Superior temporal gyrus (tissue), 1 donor: ENCODE data around the gene DUSP22.

Experiments
- DNase-seq: peaks from one replicate; pipeline ENCODE4 v3.0.0-alpha.2; 2016; ENCODE audit errors: extremely low spot score

DUSP22 gene

DNA sequence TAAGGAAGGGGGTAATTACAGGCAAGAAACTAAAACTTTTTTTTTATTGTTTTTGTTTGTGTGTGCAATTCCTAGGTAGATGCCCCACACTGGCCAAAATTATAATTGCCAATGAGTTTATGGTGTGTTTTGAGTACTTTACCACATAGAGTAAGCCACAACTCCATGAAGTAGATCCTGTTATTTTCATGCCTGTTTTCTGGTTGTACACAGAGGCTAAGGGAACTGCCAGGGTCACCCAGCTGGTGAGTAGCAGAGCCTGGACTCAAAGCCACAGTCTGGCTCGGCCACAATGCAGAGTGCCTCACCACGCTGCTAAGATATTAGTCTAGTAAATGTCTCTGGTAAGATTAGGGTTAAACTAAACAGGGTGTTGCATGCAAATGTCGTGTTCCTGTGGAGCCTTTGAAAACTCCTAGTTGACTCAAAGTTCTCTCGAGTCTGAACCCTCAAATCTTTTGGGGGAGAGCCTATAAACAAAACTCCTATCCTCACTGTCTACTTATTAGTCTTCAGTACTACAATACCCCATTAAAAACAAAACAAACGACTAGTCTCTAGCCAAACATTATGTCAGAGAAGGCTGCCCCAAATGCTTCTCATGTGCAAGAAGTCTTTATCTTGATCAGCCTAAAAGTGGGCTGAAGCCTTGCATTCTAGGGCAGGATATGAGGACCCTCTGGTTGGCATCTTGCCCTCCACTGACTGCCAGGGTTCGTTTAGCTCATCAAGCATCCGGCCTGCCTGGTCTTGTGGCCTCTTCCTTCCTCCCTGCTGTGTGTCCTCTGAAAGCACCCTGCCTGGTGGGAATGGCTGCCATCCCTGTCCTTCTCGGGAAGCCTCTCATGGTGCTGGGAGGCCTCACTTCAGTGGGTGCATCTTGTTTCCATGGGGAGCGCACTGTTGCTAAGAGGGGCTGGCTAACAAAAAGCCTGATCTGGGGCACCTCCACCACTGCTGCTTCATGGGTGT lies 4.2 kb downstream of the DUSP22 start:
- DNase-seq = peak; percentile 90

DNA sequence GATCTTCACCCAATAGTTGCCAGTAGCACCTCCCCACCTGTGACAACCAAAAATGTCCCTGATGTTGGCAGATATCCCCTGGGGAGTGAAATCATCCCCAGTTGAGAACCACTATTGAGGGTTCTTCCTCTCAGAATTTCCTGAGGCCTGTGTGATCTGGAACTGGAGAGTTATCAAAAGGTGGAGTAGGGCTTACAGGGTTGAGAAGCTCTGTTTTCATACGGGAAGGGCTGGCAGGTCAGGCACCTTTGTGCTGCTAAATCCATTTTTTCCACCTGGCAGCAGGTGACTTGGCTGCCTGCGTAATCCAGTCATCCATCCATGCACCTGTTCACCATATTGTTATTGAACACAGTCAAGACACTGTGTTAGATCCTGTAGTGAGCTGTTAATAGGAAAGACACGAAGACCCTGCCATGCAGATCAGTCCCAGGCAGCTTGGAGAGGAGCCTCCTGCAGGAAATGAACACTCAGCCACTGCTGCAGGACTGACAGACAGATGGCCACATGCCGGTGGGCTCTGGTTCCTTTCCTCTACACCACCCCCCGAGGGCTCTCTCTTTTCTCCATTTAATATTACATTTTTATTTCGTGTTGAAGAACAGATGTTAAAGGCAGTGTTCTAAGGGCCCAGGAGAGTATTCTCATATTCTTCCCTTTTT lies 5.4 kb downstream of the DUSP22 start:
- no peak for DNase-seq

DNA sequence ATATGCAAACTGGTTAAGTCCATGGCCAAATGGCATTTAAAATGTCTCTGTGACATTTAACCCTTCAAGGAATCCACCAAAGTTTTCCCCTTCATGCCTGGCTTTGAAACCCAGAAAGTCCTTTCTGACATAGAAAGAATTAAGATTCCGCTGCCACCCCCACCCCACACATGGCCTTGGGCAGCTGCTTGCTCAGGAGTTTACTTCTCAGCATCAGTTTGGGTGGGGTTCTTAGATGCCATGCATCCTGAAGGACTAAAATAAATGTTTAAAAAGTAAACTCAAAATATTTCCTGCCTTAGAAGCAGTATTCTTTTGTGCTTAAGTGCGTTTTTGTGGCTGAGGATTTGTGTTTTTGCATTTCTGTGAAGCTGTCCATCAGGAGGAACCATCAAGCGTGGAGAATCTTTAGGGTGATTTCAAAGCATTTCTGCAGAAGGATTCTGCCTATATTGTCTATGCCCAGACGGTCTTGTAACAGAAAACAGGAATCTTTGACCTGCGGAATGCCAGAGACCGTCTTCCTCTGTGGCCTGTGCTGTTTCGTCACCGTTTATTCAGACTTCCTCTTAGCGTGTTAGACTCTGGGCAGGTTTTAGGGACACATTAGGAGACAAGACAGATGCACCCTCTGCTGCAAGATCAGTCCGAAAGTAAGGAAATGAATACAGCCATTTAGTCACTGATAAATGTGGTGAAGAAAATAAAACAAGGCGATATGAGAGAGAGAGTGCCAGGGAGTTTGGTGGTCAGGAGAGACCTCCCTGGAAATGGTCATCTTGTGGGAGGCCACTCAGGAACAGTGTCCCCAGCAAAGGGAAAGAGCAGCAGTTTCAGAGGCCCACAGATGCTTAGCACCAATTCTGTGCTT lies 6.2 kb downstream of the DUSP22 start:
- DNase-seq = no peak

DNA sequence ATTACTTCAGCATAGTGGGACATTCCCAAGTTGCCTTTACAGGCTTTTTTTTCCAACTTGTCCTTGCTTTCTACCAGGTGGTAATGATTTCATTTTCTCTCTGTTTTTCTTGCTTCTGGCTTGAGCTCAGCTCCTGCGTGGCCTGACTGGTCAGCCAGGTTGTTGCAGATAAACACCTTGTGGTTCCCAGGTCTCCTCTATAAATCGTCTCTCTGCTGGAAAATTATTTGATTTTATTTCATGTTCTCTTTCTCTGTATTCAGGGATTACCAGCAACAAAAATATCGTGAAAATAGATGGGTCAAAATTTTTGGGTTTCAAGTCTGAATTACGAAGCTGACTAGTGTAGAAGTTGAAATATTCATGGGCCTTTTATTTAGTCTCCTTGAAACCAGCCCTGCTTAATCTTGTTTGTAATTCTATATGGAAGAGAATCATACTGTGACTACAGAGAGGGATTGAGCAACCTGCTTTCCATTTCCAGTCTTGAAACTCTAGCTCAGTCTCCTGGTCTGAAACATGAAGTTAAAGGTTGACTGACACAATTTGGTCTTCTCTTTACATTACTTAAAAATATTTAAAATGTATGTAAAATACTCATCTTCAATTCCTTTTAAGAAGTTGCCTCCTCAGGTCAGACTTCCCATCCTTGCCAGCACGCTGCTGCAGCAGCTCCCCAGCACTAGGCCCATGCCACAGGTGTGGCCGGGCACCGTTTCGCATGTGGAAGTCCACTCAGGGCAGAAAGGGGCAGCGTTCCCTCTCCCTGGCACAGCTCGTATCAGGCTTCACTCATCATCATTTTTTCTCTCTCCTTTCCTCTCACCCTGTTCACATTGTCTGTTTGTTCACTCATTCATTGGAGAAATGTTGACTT lies 7.1 kb downstream of the DUSP22 start:
- no peak for DNase-seq

DNA sequence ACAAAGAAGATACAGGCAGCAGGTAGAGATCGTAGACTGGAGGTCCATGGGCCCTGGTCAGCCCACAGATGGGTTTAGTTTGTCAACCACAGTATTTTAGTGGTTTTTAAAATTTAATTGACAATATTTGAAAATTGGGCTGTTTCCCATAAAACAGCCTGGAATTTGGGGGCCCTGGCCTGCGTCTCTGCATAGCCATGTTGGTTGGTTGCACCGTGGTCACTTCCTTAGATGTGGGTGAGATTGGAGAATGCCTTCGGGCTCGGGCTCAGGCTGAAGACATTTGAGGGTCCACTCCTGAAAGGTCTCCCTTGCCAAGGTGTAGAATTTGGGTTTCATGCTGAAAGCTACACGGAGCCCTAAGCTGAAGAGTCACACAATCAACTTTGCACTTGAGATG lies 7.7 kb downstream of the DUSP22 start:
- DNase-seq = no peak

DNA sequence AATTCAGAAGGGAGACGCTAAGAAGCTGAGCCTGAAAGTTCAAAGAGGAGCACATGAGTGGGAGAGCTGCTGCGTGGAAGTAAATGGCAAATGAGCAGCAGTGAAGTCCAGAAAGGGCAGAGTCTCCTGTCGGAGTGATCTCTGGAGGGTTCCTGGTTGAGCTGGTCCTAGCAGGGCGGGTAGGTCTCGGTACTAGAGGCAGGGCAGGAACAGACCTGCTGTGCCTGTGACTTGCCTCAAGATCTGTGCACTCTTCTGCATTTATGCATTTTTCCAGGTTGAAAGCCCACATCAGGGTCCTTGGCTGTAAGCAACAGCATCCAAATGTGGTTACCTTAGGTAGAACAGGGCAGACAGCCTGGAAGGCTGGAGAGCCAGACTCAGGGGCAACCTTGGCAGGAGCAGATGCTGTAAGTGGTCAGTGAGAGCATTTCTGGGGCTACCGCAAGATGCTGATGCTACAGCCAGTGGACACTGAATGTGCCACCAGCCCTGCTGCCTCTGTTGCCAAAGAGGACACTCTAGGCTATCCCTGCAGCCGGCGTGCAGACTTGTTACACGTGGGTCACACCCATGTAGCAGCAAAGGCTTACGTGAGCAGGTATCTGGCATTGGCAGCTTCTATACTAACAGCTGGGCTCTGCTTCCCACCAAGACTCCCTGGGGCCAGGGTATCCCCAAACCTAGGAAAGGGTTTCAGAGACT lies 8.4 kb downstream of the DUSP22 start:
- DNase-seq = no peak

DNA sequence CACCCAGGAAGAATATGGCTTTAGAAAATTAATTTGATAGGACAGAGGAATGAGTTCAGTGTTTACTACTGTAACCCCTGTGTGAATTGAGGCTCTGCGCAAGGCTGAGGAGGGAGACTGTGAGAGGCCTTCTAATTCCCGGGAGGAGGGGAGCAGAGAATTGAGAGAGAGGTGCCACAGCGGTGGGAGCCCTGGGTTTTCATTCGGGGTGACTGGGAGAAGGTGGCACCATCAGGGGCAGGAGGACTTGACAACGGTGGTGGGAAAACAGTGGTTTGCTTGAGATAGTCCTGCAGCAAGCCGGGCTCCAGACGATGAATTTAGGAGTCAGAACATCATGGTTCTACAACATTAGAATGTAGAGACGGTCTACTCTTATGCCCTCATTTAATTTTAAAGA lies 9.2 kb downstream of the DUSP22 start:
- DNase-seq = no peak

DNA sequence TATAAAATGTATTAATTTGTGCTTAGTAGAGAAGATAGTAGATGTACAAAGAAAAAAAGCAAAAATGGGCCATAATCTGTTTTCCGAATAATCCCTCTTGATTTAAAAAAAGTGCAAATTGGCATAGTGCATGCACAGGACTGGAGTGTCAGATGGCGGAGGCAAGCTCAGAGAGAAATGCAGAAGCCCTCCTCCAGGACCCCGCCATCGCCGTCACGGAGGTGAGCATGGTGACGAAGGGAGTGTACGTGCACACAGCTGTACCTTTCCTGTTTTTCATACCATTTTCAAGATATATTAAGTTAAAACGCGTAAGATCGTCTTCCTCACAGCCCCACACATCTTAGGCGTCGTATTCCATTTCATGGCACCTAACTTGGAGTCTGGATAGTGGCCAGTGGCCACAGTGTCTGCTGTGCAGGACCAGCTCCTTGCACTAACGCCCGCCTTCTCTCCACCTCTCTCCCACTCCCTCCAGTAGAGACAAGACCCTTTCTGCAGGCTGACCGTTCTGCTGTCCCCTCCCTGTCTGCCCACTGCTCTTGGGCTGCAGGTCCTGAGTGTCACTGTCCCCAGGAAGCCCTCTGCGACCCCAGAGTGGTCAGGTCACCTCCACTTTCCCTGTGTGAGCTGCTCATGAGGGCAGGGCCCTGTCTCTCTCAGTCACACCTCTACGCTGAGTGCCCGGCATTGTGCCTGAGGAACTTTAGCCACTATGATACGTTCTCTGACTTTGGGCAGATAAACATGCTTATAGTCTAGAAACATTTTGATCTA lies 9.8 kb downstream of the DUSP22 start:
- DNase-seq = no peak

DNA sequence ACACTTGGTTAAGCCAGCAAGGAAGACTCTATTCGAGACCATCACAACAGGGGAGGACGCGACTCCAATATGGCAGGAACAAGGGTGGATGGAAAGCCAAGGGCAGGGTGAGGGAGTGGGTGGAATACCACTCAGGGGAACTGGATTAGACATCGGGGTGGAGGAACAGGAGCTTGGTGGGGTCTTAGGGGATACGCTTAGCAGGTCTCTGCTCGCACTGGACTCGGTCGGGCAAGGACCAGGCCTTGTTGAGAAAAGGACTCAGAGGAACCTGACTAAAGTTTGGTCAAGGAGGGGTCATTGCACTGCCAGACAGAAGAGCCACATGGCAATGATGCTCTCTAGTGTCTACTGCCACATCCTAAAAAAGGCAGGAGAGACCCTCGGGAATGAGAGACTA lies 10.5 kb downstream of the DUSP22 start:
- DNase-seq = no peak

DNA sequence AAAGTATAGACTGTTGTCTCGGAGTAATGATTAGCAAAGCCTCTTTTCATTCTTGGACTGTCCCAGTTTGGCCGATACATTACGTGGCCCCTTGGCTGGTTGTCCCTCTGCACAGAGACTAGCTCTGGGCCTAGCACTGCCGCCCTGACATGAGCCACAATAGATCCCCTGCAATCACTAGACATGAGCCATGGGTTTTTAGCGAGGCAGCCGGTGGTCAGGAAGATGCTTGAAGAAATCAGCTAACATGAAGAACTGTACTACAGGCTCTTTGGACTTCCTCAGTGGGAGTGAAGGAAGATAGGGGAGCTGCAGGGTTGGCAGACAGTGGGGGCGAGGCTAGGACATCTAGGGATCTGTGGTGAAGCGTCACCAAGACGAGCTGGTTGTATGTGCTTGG lies 11.0 kb downstream of the DUSP22 start:
- no peak for DNase-seq

DNA sequence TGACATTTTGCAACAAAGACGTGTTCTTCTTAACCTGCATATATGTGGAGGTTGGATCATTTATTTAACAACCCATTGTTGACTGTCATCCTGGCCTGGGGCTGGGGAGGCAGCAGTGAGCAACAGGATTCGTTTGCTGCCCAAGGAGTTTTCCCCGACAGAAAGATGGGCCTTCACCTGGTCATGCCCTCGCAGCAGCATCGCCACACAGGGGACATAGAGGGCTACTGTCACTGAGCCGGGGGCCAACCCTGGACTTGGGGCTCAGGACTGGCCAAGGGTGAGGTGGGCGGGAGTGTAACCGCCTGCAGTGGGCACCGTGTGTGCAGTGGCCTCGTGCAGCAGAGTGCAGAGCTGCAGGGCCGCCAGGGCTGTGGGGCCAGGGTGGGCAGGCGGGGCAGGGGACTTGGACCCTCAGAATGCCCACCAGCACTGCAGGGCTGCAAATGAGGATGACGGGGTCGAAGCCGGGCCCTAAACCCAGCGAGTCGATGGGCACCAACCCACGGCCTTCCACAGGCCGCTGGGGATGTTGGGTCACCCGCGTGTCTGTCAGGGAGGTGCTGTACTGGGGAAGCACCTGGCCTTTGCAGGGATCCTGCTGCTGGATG lies 11.8 kb downstream of the DUSP22 start:
- no peak for DNase-seq

DNA sequence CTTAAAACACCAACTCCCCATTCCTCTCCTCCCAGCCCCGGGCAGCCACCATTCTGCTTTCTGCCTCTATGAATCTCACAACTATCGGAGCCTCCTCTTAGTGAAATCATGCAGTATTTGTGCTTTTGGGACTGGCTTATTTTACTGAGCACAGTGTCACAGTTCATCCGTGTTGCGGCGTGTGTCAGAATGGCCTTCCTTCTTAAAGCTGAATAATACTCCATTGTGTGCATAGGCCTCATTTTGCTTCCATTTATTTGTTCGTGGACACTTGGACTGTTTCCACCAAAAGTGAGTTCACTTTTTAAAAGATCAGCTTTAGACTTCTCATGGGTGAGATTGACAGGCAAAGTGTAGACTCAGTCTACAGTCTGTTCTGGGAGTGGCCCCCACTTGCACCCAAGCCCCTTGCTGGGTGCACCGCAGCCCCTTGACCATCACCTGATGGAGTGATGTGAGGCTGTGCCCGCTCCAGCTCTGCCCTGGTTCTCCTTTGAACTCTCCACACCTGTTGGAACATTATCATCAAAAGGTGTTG lies 12.6 kb downstream of the DUSP22 start:
- peak; percentile 77 for DNase-seq

DNA sequence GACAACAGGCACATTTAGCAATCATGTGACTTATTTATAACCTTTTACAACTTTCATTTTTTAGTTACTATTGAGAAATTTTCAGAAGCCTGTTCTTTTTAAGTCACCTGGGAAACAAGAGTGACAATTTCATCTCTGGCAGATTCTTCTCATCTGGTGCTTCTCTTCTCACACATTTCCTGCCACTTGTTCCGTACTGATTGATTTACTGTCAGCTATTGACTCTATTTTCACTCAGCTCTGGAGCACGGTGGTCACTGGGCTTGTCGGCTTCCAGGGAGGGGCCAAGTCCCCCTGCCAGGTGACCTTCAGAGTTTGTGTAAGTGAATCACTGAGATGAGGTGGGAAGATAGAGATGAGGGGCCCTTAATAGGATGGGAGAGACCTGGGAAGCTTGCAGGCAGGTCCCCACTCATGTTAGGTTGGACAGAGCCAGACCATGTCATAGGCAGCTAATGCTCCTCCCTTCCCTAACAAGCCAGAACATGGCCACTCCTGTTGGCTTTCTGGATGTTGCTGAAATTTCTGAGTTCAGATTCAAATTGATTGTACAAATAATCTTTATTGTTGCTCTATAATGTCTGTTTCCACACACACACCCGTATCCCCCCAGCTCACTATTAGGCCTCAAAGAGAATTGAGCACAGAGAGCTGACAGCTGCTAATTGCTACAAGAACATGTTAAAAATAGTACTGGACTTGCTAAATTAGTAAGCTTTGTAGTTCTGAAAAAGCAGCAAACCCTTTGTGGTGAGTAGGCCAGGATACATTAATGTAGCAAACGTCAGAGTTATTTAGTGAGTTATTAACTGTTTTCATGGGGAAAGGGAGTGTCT lies 13.3 kb downstream of the DUSP22 start:
- no peak for DNase-seq

DNA sequence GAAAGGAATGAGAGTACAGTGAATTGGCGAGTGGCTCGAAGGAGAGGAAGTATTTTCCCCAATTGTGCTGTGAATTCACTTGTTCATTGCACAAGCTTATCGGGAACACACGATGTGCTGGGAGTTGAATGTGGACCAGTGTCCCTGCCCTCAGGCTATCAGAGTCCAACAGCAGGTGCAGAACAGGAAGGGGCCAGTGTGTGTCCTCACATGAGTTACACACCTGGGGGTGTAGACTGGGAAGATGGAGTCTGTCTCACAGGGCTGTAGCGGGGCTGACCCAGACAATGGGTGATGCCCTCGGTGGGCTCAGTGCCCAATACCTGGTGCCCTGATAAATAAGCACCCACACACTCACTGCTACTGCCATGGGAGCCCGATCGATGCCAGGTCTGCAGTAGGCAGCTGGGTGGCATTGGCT lies 14.4 kb downstream of the DUSP22 start:
- no peak for DNase-seq

DNA sequence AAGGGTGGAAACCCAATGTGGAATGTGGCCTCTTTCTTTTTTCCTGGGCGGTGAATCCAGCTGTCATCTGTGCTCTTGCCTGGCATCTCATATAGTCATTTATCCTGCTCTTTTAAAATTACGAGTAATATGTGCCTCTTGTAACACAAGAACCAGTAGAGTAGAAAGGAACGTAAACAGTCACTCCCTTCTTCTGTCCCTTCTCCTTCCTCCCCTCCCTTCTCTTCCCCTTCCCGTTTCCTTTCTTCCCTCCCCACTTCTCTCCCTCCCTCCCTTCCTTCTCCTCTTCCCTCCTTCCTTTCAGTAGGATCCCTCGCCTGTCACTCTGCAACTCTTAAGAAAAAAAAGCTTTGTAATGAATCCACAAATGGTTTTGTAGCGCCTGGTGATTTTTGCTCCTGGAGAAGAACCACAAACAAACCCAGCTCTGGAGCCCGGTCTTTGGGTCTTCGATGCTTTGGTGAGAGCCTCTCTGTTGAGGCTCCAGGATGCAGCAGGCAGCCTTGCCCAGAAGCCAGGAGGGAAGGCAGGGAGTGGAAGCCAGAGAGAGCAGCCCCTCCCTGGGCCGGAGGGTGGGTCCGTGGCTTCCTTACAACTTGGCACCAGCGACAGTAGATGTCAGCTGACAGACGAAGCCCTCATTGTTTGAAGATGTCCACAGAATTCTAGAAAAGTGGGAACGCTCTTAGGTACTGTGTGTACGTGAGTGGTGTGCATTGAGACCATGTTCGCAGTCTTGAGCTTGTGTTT lies 15.0 kb downstream of the DUSP22 start:
- peak; percentile 58 for DNase-seq

DNA sequence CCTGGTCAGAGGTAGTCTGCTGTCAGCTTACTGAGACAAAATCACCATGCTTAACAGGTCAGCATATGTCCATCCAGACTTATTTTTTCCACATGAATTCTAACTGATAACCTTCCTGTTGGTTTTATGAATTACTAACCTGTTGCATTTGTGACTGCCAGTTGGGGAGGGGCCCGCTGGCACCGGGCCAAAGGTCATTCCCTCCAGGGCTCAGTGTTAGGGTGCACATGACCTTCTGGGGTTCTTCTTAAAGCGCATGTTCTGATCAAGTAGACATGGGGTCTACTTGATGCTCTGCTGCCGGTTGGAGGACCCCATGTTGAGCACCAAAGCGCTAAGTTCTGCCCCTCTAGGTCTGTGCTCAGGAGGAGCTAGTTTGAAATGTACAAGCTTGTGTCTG lies 15.6 kb downstream of the DUSP22 start:
- no peak for DNase-seq

DNA sequence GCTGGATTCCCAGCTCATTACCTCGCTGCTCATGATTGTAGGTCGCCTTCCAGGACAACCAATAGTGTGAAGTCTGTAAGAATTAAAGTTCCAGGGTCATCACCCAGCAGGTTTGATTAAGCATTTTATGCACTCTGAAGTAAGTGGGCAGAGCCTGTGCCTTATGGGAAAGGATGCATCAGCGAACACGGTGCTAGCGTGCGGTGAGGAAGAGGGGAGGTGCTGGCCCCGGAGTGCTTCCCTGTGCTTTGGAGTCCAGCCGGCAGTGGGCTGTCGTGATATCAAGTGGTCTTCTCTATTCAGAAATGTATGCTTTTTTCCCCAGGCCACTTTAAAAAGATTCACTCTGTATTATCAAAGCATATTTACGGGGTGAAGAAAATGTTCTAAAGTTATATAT lies 16.0 kb downstream of the DUSP22 start:
- DNase-seq = no peak
